NCI-H1417 treated with DMSO at 0.1 percent for 48 hours (cell line): ENCODE data around the gene ADK.
A peak's percentile ranks its signal among the peaks of the same experiment; 100 is the strongest.
"Not testable (repeated sequence)": the region's sequence is repeated elsewhere in the genome, so short reads cannot be mapped to it uniquely, and the experiment has no call there.

Experiments
- DNase-seq: peaks from one replicate; lab custom pipeline; 2025; lab: John Stamatoyannopoulos, UW

ADK gene

DNA sequence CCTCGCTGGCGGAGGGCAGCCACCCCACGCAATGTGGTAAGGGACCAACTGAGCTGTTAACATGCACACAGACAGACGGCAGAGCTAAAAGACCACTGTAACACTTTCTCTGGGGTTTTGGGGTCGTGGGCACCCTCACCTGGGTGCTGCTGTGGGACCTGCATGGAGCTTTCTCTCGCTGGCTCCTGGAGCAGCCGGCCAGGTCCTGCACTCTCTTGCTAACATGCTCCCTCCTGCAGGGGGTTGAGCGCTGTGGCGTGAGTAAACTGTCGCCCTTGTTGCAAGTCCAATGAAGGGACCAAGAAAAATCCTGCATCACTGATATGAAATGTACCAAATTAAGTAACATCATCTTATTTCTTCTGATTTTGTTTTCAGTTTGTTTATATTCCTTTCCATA, 92.0 kb downstream of the ADK start:
- no peak for DNase-seq

DNA sequence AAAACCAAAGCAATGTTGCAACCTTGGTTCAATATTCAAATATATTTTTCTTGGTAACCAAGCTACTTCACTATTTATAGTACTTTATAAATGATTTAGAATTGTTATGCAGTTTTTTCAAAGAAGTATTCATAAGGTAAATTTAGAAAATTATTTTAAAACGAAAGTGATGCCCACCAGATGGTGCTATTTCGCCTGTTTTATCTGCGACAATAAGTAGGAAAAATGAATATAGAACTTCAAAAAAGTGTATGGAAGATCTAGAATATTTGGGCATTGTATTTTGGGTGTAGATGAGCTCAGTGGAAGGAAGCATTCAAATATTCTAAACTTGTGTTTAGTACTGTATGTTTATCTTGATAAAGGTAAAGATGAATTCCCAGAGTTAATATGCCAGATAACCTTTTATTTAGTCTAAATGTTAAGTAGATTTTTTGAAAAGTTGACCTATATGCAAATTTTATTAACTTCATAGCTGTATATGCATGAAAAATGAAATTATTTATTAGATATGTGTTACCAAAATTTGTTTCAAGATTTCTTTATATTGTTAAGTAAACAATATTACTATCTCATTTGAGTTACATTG, 93.2 kb downstream of the ADK start:
- DNase-seq, result no peak

DNA sequence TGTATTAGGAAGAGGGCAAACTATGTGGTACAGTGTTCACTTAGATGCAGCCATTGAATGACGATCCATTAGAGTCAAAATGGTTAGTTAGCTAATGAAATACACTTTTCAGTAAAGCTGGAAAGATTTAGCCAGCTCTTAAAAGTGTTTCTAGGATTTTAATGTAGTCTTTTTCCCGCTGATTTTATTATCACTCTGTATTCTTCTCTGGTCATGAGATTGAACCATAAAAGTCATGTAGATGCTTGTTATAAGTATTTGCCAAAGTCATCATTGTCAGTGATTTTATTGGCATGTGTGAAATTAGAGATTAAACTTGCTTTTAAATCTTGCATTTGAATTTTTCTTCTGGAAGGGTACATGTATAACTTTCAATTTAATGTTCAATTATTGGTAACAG, 93.8 kb downstream of the ADK start:
- no peak for DNase-seq

DNA sequence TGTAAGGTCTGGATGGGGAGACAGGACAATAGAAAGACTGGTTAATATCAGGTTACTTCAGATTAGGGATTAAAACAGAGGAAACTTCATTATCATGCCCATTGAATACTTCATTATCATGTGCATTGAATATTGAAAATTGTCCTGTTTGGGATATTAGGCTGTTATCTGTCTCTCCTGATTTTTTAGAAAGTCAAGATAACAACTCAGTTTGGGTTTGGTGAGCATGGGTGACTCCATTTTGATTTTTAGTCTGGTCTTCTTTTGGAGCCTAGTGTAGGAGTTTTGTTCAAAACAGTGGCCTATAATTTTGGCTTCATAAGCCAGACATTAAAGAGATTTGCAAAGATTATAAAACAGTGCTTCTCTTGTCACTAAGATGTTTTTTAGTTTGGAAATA, 95.5 kb downstream of the ADK start:
- DNase-seq, result no peak

DNA sequence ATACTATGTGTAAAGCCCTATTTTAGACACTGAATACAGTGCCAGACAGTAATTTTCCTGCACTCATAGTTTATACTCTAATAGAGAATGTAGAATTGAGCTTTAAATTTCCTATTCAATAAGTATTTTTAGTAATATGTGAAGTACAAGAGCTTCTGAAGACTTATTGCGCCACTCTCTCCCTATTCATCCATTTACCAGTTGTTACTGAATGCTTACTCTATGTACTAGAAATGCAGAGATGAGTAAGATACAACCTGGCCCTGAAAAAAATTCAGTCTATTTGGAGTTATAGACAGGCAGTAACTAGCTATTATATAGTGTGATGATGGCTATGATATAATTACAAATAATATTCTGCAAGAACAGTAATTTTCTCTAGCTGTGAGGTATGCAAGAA, 98.8 kb downstream of the ADK start:
- DNase-seq, result no peak

DNA sequence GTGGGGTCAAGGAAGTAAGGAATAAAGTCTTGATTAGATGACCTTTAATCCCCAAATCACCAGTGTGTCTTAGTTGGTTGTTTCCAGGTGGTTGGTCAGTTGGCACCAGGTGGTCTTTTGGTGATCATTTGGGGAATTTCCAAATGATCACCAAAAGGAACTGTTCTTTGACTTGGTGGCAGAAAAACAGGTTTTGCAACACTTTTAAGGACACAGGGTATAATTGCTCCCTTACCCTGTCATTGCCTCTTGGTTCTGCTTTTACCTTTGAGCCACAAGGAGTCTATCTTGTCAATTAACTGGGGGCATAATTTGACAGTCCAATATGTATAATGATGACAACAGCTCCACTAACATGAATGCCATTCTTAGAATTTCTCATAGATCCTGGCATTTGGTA, 104.2 kb downstream of the ADK start:
- no peak for DNase-seq

DNA sequence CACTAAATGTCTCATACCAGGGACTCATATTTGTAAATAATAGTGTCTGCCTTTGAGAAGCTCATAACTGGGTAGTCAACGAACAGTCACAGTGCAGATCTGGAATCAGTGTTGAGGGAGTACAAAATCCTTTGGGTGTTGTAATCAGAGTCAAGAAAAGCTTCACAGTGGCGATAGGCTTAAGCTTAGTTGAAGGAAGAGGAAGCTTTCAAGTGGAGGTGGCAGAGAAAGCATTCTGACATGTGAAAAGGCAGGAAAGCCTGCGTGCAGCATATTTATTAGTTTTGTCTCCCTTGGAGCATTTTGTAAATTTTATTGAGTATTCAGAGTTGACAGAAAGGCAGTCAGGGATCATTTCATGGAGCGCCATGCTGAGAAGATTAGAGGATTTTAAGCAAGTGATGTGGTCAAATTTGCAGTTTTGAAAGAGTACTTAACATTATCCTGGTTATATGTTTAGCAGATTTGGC, 104.9 kb downstream of the ADK start:
- DNase-seq, result no peak

DNA sequence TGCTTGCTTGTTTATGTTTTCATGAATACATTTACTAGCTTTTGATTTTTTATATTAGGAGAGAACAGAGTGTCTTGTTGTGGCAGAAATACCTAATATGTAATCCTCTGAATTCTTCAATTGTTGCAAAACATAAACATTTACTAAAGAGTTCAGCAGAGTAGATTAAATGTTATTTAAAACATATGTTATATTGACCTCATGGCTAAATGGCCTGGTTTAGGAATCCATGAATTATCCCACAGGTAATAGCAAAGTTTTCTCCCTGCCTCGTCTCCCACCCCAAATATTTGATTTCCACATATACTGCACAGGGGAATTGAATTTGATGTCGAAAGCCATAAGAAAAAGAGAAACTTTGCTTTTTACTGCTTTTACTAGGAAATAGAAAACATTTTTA, 111.8 kb downstream of the ADK start:
- no peak for DNase-seq

DNA sequence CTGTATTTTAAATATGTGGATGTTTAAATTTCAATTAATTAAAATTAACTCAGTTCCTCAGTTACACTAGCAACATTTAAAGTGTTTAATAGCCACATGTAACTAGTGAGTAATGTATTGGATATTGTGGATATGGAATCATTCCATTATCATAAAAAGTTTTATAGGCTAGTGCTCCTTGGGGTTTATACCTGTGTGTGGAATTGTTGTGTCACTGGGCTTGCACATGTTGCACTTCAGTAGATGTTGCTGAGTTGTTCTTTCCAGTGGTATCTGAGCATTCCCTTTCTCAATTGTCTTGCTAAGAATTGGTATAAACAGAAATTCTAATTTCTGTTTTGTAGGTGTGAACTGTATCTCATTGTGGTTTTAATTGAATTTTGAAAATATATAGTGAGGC, 113.0 kb downstream of the ADK start:
- DNase-seq, result no peak

DNA sequence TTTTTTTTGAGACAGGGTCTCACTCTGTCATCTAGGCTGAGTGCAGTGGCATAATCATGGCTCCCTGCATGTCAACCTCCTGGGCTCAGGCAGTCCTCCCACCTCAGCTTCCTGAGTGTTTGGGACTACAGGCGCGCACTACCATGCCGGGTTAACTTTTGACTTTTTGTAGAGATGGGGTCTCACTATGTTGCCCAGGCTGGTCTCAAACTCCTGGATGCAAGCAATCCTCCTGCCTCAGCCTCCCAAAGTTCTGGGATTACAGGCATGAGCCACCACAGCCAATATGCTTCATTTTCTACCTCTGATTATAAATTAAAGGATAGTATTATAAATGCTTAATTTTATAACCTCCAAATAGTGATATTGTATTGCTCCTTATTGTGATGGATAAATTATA, 121.3 kb downstream of the ADK start:
- DNase-seq, result no peak

DNA sequence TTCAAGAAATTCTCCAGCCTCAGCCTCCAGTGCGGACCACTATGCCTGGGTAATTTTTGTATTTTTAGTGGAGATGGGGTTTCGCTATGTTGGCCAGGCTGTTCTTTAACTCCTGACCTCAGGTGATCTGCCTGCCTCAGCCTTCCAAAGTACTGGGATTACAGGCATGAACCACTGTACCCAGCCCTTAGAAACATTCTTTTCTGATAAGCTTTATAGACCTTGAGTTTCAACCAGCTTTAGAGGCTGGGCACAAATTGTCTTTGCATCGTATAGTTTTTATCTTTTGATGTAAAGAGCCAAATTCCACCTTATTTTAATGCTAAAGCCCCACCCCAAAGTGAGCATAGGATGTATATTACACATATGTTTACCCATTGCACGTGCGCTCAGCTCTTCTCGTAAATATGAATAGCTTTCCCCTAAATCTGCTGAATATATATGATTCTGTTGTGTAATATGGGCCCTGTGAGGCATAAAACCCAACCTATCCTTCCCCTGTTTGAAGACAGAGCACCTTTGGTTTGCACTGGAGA, 124.8 kb downstream of the ADK start:
- no peak for DNase-seq

DNA sequence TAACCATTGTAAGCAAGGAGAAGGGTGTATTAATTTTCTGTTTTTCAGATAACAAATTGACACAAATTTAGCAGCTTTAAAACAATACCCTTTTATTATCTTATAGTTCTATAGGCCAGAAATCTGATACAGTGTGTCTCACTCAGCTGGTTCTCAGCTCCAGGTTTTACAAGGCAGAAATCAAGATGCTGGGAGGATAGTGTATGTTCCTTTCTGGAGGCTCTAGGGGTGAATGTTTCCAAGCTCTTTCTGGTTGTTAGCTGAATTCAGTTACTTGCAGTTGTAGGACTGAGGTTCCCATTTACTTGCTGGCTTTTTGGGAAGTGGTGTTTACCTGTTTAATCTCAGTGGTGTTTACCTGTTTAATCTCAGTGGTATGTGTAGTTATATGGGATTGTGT, 125.4 kb downstream of the ADK start:
- DNase-seq, result no peak

DNA sequence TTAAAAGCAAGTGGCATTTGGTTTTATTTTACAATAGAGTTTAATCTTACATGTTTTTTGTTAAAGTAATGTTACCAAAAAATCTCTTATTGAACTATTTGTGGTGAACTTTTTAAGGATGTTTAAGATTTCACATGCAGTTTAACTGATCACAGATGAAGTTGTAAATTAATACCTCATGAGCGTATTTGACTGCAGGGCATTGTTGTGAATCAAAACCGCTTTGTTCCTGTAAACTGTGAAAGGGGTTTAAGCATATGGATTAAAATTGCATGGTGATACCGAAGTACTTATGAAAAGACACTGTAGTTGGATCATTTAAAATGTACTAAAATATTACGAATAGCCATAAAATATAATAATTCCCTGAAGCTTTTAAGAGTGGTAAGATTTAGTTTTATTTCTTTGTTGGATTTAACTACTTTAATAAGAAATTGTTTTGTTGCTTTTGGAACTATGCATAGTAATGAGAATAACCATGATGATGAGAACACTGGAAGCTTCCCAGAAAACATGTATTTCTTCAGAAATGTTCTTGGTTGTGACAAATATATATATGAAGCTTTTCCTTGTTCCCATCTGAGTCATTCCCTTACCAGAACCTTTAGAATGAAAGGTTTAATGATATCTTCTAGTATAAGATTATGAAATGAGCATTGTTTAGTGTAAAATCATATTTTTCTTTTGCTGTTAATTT, 131.3 kb downstream of the ADK start:
- DNase-seq, result no peak

DNA sequence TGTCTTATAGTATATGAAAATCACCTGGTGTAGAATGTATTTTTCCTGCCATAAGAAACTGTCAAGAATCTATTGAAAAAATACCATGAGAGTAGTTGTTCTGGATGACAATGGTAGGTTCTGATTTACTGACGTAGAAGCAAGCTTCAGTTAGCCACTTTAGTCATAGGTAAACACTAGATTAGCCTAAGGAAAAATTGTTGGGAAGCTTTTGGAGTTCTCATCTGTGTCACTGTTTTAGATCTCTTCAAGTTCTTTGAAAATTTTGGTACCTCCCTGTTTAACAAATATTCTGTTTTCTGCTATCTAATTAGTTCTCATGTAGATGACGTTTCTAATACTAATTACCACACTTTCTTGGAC, 131.8 kb downstream of the ADK start:
- DNase-seq, result no peak

DNA sequence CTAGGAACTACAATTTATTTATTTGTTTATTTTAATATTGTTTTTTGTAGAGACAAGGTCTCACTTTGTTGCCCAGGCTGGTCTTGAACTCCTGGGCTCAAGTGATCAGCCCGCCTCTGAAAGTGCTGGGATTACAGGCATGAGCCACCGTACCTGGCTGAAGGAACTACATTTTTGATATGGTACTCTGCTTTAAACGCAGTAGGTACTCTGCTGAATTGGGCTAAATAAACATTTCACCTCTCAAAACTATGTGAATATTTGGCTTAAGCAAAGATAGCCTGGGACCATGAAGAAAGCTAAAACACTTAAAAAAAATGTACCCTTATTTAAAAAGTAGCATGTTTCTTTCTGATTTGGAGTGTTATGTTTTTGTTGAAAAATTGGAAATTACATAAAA, 138.2 kb downstream of the ADK start:
- no peak for DNase-seq

DNA sequence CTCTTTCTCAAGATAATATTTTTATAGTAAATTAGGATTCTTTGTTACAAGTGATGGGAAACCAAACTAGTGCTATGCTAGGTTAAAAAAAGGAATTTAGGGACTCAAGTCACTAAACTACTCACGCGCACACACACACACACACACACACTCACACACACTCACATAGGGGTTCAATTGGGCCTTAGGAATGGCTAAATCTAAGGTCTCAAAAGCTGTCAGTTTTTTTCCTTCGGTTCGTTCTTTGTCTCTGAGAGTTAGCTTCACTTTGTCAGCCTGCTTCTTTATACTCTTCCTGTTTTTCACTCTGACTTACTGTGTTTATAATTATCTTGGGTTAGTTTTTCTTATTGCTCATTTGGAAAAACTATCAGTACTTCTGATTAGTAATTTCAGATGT, 138.9 kb downstream of the ADK start:
- no peak for DNase-seq

DNA sequence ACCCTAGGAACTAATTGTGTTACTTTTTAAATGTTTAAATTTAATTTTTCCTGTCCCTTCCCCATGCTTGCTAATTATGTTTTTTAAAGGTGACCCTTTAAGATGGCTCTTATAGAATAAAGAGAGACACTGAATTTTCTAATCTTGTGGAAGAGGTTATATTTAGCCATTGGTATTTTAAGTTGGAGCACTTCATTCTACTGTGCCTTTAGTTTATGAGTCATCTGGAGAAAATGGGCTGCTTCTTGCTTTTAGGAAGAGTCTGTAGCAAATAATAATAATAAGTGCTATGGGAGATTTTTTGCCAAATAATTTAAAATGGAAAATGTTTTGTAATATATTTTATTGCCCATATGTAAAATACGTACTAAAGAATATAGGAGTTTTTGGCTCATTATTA, 139.7 kb downstream of the ADK start:
- DNase-seq, result no peak

DNA sequence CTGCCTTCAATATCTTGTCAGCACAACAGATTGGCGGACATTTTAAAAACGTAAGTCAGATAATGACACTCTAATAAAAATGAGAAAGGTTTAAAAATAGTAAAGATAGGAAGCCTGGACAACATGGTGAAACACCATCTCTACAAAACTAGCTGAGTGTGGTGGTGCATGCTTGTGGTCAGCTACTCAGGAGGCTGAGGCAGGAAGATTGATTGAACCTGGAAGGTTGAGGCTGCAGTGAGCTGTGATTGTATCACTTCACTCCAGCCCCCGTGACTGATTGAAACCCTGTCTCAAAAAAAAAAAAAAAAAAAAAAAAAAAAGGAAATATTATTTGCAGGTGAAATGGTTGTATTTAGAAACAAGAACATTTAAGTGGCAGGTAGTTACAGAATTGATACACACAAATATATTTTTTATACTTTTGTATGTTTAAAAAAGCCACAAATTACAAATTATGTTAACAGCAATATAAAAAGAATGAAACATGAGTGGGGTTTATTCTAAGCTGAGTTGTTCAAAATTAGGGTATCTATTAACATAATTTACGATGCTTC, 141.9 kb downstream of the ADK start:
- peak; percentile 51 for DNase-seq

DNA sequence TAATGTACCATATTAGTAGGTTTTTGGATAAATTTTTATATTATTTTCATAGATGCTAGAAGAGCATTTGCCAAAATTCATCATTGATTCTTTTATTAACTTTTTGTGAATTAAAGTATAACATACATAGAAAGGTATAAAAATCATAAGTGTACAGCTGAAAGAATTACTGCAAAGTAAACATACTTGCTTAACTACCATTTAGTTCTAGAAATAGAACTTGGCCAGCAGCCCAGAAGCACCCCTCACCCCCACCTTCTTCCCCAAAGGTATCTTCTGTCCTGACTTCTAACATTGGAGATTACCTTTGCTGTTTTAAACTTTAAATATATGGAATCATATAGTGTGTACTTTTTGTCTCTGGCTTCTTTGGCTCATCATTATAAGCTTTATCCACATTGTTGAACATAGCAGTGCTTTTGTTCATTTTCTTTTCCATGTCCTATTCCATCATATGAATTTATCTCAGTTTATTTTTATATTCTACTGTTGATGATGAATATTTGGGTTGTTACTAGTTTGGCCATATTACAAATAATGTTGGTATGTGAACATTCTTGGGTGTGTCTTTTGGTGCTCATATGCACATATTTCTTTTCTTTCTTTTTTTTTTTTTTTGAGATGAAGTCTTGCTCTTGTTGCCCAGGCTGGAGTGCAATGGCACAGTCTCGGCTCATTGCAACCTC, 142.8 kb downstream of the ADK start:
- DNase-seq, result peak; percentile 69

DNA sequence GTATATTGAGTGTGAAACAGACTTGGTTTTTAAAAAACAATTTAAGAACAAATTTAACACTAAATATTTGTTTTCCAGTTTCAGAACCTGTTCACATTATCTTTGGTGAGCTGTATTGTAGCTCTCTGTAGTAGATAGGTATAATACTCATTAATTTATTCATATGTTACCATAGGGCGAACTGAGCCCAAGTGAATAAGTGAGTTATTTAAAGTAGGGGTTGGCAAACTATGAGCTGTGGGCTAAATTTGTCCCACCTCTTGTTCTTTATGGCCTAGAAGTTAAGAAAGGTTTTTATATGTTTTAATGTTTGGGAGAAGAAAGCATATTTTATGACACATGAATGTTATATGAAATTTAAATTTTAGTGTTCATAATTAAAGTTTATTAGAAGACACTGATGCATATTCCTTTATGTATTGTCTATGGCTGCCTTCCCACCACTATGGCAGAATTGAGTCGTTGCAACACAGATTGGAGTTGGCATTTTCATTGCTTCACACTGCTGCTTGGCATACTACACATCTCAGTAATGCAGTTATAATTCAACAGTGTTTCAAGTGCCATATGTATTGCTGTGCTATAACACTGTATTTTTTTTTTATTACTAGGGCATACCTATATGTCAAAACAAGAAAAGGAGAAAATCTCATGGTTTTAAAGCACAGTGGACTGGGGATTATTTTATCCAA, 146.5 kb downstream of the ADK start:
- DNase-seq, result no peak

DNA sequence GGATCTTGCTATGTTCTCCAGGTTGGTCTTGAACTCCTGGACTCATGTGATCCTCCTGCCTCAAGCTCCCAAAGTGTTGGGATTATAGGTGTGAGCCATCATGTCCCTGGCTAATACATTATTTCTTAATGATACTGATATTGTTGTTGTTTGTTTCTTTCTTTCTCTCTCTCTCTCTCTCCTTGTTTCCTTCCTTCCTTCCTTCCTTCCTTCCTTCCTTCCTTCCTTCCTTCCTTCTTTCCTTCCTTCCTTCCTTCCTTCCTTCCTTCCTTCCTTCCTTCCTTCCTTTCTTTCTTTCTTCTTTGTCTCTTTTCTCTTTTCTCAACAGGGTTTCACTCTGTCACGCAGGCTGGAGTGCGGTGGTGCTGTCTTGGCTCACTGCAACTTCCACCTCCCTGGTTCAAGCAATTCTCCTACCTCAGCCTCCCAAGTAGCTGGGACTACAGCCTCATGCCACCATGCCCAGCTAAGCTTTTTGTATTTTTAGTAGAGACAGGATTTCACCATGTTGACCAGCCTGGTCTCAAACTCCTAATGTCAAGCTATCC, 149.1 kb downstream of the ADK start:
- not testable (repeated sequence) for DNase-seq

DNA sequence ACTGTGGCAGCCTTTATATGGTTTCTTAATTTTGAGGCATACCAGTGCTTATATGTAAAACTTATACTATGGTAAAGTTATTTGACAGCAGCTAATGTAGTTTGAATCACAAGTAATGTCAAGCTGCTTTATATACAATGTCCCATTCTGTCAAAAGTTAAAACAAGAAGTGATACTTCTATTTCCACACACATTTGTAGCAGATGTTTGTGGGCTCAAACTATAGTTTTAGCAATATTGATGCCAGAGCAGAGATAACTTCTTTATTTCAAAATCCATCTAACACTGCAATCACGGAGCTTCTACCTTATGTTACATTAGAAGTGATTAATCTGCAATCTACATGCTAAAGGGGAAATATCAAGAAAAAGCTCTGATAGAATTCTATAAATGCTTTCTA, 149.6 kb downstream of the ADK start:
- DNase-seq, result no peak
